Loucy (cell line): Measurements from ENCODE around the gene ELOVL4.

Experiments
- H2AFZ ChIP-seq: fragments of 200-600 bp; sonication (generic); 2 replicates; pipeline ENCODE4 v1.6.0; 2016; ENCODE audit warnings: antibody characterized with exemption, mild to moderate bottlenecking, low read length, moderate library complexity
- H3F3A ChIP-seq: fragments of 200-600 bp; 2 replicates; pipeline ENCODE4 v1.6.0; 2016; ENCODE audit warnings: antibody characterized with exemption, low read depth, mild to moderate bottlenecking
- H3K27me3 ChIP-seq: fragments of 200-600 bp; sonication (generic); 2 replicates; pipeline ENCODE4 v1.6.1; 2014; ENCODE audit warnings: low read length, mild to moderate bottlenecking; ENCODE audit not compliant: insufficient read depth, poor library complexity, severe bottlenecking
- H3K36me3 ChIP-seq: fragments of 200-600 bp; sonication (generic); 2 replicates; pipeline ENCODE4 v1.6.1; 2016; ENCODE audit warnings: low read length; ENCODE audit not compliant: insufficient read depth
- H3K4me1 ChIP-seq: fragments of 200-600 bp; sonication (generic); 2 replicates; pipeline ENCODE4 v1.5.1; 2014; ENCODE audit warnings: low read length, mild to moderate bottlenecking; ENCODE audit not compliant: insufficient read depth, poor library complexity, severe bottlenecking
- H3K4me2 ChIP-seq: fragments of 200-600 bp; sonication (generic); 2 replicates; pipeline ENCODE4 v1.6.0; 2014; ENCODE audit warnings: antibody characterized with exemption, low read length, low read depth, mild to moderate bottlenecking; ENCODE audit not compliant: poor library complexity, severe bottlenecking
- H3K4me3 ChIP-seq: fragments of 200-600 bp; sonication (generic); 2 replicates; pipeline ENCODE4 v1.5.1; 2014; ENCODE audit warnings: low read length, mild to moderate bottlenecking, mixed read lengths; ENCODE audit not compliant: poor library complexity, severe bottlenecking
- H3K79me2 ChIP-seq: fragments of 200-600 bp; sonication (generic); 2 replicates; pipeline ENCODE4 v1.6.1; 2014; ENCODE audit warnings: low read length; ENCODE audit not compliant: insufficient read depth
- H3K9ac ChIP-seq: fragments of 200-600 bp; sonication (generic); 2 replicates; pipeline ENCODE4 v1.6.0; 2014; ENCODE audit warnings: mild to moderate bottlenecking, low read depth, low read length, moderate library complexity; ENCODE audit not compliant: poor library complexity, severe bottlenecking
- H3K9me2 ChIP-seq: fragments of 200-600 bp; sonication (generic); replicated peaks from 2 replicates; pipeline ENCODE4 v1.6.1; 2016; ENCODE audit warnings: low read depth, low read length, mixed read lengths
- H3K9me3 ChIP-seq: fragments of 200-600 bp; sonication (generic); 2 replicates; pipeline ENCODE4 v1.6.1; 2014; ENCODE audit warnings: mild to moderate bottlenecking, antibody characterized with exemption, low read length, low read depth; ENCODE audit not compliant: insufficient read depth
- H4K20me1 ChIP-seq: fragments of 200-600 bp; sonication (generic); 2 replicates; pipeline ENCODE4 v1.6.0; 2014; ENCODE audit warnings: antibody characterized with exemption, low read length, mild to moderate bottlenecking; ENCODE audit not compliant: insufficient read depth, poor library complexity, severe bottlenecking
- EZH2phosphoT487 ChIP-seq: fragments of 200-600 bp; IDR thresholded peaks from 2 replicates; pipeline ENCODE4 v1.6.1; 2018; ENCODE audit warnings: antibody characterized with exemption, mild to moderate bottlenecking, moderate library complexity, borderline replicate concordance
- TF ChIP-seq, protein P1 (sequence below): fragments of 200-600 bp; sonication (generic); conservative IDR thresholded peaks from 2 replicates; pipeline ENCODE4 v1.5.1; 2014; ENCODE audit warnings: mild to moderate bottlenecking, antibody characterized with exemption, low read length

Gene ELOVL4

DNA sequence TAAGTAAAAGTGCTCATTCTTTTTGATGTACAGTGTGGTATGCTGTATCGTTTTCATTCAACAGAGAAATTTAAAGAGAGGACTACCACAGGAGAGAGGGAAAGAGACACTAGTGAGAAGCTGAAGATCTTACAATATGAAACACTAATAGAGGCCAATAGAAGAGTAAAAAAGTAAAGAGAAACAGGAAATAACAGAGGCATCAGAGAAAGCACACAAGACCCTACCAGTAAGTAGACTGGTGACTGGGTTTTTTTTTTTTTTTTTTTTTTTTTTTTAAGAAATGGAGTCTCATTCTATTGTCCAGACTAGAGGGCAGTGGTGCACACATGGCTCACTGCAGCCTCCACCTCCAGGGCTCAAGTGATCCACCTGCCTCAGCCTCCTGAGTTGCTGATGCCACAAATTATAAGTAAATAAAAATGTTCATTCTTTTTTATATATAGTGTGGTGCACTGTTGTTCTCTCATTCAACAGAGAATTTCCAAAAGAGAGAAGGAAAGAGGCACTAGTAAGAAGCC, 18.8 kb downstream of the ELOVL4 start:
- Histone ChIP-seq H3K36me3 (no peaks in the 10 kb centered on the region), H3K9me3 (no peaks in the 10 kb centered on the region), H3K9ac (no peak overlapping the region), H3K27me3 (no peaks in the 10 kb centered on the region), H3K4me3 (no peak overlapping the region), H3K79me2 (no peaks in the 10 kb centered on the region), H2AFZ (no peak overlapping the region), H4K20me1 (no peaks in the 10 kb centered on the region), H3K4me1 (peaks cover 7% of the 10 kb centered on the region), H3K4me2 (peak overlapping the region; percentile 10), H3F3A (no peaks in the 10 kb centered on the region), H3K9me2 (no peaks in the 10 kb centered on the region)
- no peak for TF ChIP-seq EZH2phosphoT487
- TF ChIP-seq, protein P1, sequence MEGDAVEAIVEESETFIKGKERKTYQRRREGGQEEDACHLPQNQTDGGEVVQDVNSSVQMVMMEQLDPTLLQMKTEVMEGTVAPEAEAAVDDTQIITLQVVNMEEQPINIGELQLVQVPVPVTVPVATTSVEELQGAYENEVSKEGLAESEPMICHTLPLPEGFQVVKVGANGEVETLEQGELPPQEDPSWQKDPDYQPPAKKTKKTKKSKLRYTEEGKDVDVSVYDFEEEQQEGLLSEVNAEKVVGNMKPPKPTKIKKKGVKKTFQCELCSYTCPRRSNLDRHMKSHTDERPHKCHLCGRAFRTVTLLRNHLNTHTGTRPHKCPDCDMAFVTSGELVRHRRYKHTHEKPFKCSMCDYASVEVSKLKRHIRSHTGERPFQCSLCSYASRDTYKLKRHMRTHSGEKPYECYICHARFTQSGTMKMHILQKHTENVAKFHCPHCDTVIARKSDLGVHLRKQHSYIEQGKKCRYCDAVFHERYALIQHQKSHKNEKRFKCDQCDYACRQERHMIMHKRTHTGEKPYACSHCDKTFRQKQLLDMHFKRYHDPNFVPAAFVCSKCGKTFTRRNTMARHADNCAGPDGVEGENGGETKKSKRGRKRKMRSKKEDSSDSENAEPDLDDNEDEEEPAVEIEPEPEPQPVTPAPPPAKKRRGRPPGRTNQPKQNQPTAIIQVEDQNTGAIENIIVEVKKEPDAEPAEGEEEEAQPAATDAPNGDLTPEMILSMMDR: no peak

DNA sequence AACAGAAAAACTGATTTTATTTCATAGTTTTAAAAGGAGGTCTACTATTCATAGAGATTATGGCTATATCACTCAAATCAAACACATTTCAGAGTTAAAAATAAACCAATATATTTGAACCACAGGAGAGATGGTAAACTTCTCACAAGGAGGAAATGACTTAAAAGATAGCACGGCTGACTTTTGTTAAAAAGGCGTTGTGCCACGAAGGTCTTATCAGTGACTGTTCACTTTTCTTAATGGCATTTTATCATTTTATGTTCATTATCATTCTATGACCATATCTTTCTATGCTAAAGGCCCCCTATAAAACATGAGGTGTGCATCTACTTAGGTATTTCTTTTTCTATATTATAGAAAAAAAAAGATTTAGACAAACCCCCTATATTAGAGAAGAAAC, 19.6 kb downstream of the ELOVL4 start:
- no peaks in the 10 kb centered on the region for H3K27me3 ChIP-seq
- no peak overlapping the region for H3K4me3 ChIP-seq
- no peaks in the 10 kb centered on the region for H3F3A ChIP-seq
- no peak overlapping the region for H2AFZ ChIP-seq
- TF ChIP-seq, protein P1: no peak
- TF ChIP-seq EZH2phosphoT487: no peak
- no peaks in the 10 kb centered on the region for H3K36me3 ChIP-seq
- peak overlapping the region; percentile 10 for H3K4me2 ChIP-seq
- H4K20me1 ChIP-seq: no peaks in the 10 kb centered on the region
- H3K79me2 ChIP-seq: no peaks in the 10 kb centered on the region
- H3K9me3 ChIP-seq: no peaks in the 10 kb centered on the region
- no peak overlapping the region for H3K9ac ChIP-seq
- no peaks in the 10 kb centered on the region for H3K9me2 ChIP-seq
- peaks cover 7% of the 10 kb centered on the region for H3K4me1 ChIP-seq

DNA sequence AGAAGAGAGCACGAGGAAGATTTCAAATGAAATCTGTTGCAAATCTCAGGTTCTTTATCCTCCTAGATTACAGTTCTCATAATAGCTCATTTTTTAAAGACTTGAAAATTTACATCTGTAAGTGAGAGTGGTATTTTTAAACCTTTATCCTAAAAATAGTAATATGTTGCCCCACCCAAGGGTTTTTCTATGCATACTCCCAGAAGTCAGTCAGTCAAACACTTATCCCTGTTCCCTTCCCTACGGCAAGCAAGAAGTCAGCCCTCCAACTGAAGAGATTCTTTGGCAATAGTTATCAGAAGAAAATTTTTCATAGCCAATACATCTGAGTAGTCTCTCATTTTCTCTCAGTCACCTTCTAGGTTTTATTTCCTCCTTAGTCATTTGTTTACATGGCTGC, 24.1 kb downstream of the ELOVL4 start:
- Histone ChIP-seq H3K36me3 (no peaks in the 10 kb centered on the region), H4K20me1 (no peaks in the 10 kb centered on the region), H3K27me3 (no peaks in the 10 kb centered on the region), H3K9me2 (no peaks in the 10 kb centered on the region), H3K79me2 (no peaks in the 10 kb centered on the region), H3F3A (no peaks in the 10 kb centered on the region), H3K9ac (no peak overlapping the region), H3K4me3 (no peak overlapping the region), H3K9me3 (no peaks in the 10 kb centered on the region), H2AFZ (no peak overlapping the region), H3K4me1 (peaks cover 6% of the 10 kb centered on the region), H3K4me2 (no peak overlapping the region)
- TF ChIP-seq, protein P1: no peak
